Kidney (tissue), 14 donors: ENCODE results near the gene OR52E5. TPM values are rescaled to one million over a fixed set of nuclear protein-coding genes. Genes with fewer than 3 reads are reported as not detected.
A peak's percentile ranks its signal among the peaks of the same experiment; 100 is the strongest.

Source experiments
- DNase-seq, 5 donors: peaks; one replicate each; pipeline ENCODE4 v3.0.0-alpha.2; 2013 to 2020
- FAIRE-seq: peaks from 2 replicates; lab custom pipeline; 2012; peaks lifted over from hg19 to GRCh38; lab: Jason Lieb, UNC
- H3K27ac ChIP-seq, 2 donors: one replicate each; pipeline ENCODE4 v1.7.0; 2013; ENCODE audit warnings: low read depth in 2 of 2, low read length in 2 of 2, inconsistent platforms in 1 of 2
- H3K27me3 ChIP-seq: one replicate; pipeline ENCODE4 v1.7.1; 2013; ENCODE audit warnings: low read length, inconsistent platforms; ENCODE audit not compliant: control insufficient read depth, insufficient read depth
- H3K36me3 ChIP-seq, 3 donors: one replicate each; pipeline versions ENCODE4 v1.7.0 to v1.7.1; 2013; ENCODE audit warnings: low read length in 3 of 3, control low read depth in 1 of 3, inconsistent platforms in 1 of 3; ENCODE audit not compliant: insufficient read depth in 3 of 3, control insufficient read depth in 2 of 3
- H3K4me1 ChIP-seq, 3 donors: one replicate each; pipeline versions ENCODE4 v1.7.0 to v1.7.1; 2013; ENCODE audit warnings: low read length in 3 of 3, inconsistent platforms in 1 of 3, low read depth in 1 of 3; ENCODE audit not compliant: control insufficient read depth in 2 of 3, insufficient read depth in 2 of 3
- H3K4me3 ChIP-seq, 3 donors: one replicate each; pipeline versions ENCODE4 v1.7.0 to v1.8.1; 2013; ENCODE audit warnings: low read length in 3 of 3, control low read depth in 1 of 3, inconsistent platforms in 1 of 3
- H3K9ac ChIP-seq, 3 donors: one replicate each; pipeline versions ENCODE4 v1.7.0 to v1.7.1; 2013; ENCODE audit warnings: low read length in 3 of 3, control low read depth in 1 of 3, inconsistent platforms in 1 of 3
- H3K9me3 ChIP-seq, 3 donors: one replicate each; pipeline versions ENCODE4 v1.7.0 to v1.7.1; 2013; ENCODE audit warnings: low read length in 3 of 3, control low read depth in 1 of 3, inconsistent platforms in 1 of 3; ENCODE audit not compliant: control insufficient read depth in 2 of 3, insufficient read depth in 1 of 3
- intact Hi-C: fragments of 100-400 bp; cut with DNase I; formaldehyde crosslinking; loops from one replicate; pipeline ENCODE4 v1.11.1; 2022
- polyA plus RNA-seq: library from polyadenylated mRNA; stranded (reverse); fragments of 350-450 nt; fragmentation: Illumina TruSeq; extraction: RNeasy Lipid Tissue Mini Kit (QIAGEN cat#74804); gene quantifications from one replicate; pipeline ENCODE4 v1.2.3, GENCODE V29; 2014; ENCODE audit warnings: low read depth, low replicate concordance; ENCODE audit not compliant: insufficient read depth
- total RNA-seq: library from RNA; stranded (reverse); fragmentation: NEBNext Ultra II Directional; extraction: Animal tissue kit (Norgen Biotek cat#: 25700); gene quantifications from one replicate; pipeline ENCODE4 v1.2.1, GENCODE V29; 2021
- TF ChIP-seq, protein P1 (sequence below): IDR thresholded peaks from 3 replicates; pipeline ENCODE4 v1.5.1; 2012; ENCODE audit warnings: mild to moderate bottlenecking, moderate library complexity, borderline replicate concordance; ENCODE audit not compliant: insufficient read depth; ENCODE audit errors: extremely low read depth
- donor health status: control.
- donor health status: control.
- donor health status: control.
- donor health status: control.
- donor health status: control.
- donor health status: DM: yes; HTN: yes; CAD: no.
- donor health status: Normal renal cell carcinoma (clear cell type).

OR52E5 gene
- total and polyA plus RNA-seq, 2 donors from 2014 or later: not detected

DNA sequence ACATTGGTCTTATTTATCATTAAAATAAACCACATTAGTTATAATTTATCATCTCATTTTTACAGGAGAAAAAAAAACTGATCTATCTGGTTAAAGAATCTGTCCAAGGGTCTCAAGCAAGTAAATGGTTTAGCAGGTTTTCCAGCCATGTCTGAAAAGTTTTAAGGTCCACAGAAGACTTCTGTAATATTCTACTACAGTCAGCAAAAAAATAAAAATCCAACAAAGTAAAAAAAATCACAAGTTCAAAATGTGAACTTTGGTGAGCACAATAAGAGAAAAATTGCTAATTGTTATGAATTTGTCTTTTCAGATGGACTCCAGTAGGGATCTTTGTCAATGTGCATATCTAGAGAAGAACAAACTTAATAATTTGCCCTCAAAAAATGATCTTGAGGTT lies 11.3 kb upstream of the OR52E5 start:
- DNase-seq: no peak
- H3K4me1 ChIP-seq: no peaks in the 10 kb centered on the region
- no peaks in the 10 kb centered on the region for H3K27me3 ChIP-seq
- no peak overlapping the region for H3K4me3 ChIP-seq
- H3K9ac ChIP-seq: no peak overlapping the region
- no peak for FAIRE-seq
- intact Hi-C loops: no loop called here
- no peaks in the 10 kb centered on the region for H3K9me3 ChIP-seq
- TF ChIP-seq, protein P1, sequence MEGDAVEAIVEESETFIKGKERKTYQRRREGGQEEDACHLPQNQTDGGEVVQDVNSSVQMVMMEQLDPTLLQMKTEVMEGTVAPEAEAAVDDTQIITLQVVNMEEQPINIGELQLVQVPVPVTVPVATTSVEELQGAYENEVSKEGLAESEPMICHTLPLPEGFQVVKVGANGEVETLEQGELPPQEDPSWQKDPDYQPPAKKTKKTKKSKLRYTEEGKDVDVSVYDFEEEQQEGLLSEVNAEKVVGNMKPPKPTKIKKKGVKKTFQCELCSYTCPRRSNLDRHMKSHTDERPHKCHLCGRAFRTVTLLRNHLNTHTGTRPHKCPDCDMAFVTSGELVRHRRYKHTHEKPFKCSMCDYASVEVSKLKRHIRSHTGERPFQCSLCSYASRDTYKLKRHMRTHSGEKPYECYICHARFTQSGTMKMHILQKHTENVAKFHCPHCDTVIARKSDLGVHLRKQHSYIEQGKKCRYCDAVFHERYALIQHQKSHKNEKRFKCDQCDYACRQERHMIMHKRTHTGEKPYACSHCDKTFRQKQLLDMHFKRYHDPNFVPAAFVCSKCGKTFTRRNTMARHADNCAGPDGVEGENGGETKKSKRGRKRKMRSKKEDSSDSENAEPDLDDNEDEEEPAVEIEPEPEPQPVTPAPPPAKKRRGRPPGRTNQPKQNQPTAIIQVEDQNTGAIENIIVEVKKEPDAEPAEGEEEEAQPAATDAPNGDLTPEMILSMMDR: no peak
- H3K27ac ChIP-seq: no peak overlapping the region
- H3K36me3 ChIP-seq: no peaks in the 10 kb centered on the region

DNA sequence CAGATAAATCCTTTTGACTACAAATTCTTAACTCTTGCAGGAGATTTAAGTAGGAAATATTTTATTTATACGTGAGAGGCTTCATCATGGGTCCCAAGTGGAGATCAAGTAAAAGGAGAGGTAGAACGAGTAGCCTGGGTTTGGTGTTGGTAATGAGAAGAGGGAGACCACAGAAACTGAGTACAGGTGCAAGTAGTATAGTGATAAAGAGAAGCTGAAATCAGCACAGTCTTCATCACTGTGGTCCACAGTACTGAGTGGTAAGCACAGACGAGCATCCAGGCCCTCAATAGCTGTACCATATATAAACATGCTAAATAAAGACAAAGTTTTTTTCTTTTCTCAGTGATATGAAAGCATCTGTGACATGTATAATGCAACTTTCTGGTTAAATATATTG lies 5.8 kb upstream of the OR52E5 start:
- Histone ChIP-seq H3K4me3 (no peak overlapping the region), H3K9me3 (no peaks in the 10 kb centered on the region), H3K36me3 (no peaks in the 10 kb centered on the region), H3K9ac (no peak overlapping the region), H3K4me1 (no peaks in the 10 kb centered on the region), H3K27ac (no peak overlapping the region), H3K27me3 (no peaks in the 10 kb centered on the region)
- no peak for DNase-seq
- intact Hi-C loops: no loop called here
- no peak for FAIRE-seq
- TF ChIP-seq, protein P1: no peak

DNA sequence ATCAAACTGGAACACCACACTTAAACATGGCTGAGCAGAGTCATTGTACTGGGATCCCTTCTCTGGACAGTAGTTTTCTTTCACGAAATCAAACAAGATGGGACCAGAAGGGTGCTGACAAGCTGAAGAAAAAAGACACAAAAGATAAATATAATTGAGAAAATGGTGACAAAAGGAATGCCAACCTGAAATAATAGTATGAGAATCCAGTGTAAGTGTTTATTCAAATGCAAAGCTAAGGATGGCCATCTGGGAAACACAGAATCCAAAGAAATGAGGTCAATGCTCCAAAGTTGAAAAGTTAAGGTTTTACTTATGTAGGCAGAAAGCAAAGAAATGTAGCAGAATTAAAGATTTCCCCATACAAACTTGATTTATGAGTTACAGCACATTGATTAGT lies 5.3 kb upstream of the OR52E5 start:
- Histone ChIP-seq H3K27ac (no peak overlapping the region), H3K27me3 (no peaks in the 10 kb centered on the region), H3K4me1 (no peaks in the 10 kb centered on the region), H3K4me3 (no peak overlapping the region), H3K36me3 (no peaks in the 10 kb centered on the region), H3K9ac (no peak overlapping the region), H3K9me3 (no peaks in the 10 kb centered on the region)
- TF ChIP-seq, protein P1: no peak
- DNase-seq: no peak
- intact Hi-C loops: no loop called here
- FAIRE-seq: no peak

- FAIRE-seq (peak; percentile 57), DNase-seq (peak in 1 of 5 donors; percentile 9)
- Histone ChIP-seq H3K27me3 (no peaks in the 10 kb centered on the region), H3K9ac (no peak overlapping the region), H3K9me3 (no peaks in the 10 kb centered on the region), H3K27ac (no peak overlapping the region), H3K4me3 (no peak overlapping the region), H3K4me1 (no peaks in the 10 kb centered on the region), H3K36me3 (no peaks in the 10 kb centered on the region)
- TF ChIP-seq, protein P1: no peak
- intact Hi-C loops: no loop called here
These were observed 1.7 kb upstream of the OR52E5 start for GRCh38 chr11:5891216-5891800.
